Spleen (tissue), 11 donors: ENCODE results near the gene CBFA2T2. TPM values are rescaled to one million over a fixed set of nuclear protein-coding genes. Genes with fewer than 3 reads are reported as not detected.
A peak's percentile ranks its signal among the peaks of the same experiment; 100 is the strongest.

Experiments
- DNase-seq: peaks from one replicate; pipeline ENCODE4 v3.0.0-alpha.2; 2020
- H3K27ac ChIP-seq, 8 donors: fragments of 200-600 bp; sonication (generic) in 7 of 8; 1 replicate in 4 of 8; 2 replicates in 4 of 8; pipeline versions ENCODE4 v1.5.0 to v1.8.0; 2016 to 2021; ENCODE audit warnings: inconsistent platforms in 4 of 8, mild to moderate bottlenecking in 4 of 8, moderate library complexity in 1 of 8
- H3K27me3 ChIP-seq, 7 donors: fragments of 200-600 bp; sonication (generic) in 6 of 7; replicated peaks in 1 of 7; 1 replicate in 4 of 7; 2 replicates in 3 of 7; pipeline versions ENCODE4 v1.5.0 to v1.8.0; 2016 to 2021; ENCODE audit warnings: inconsistent platforms in 3 of 7, mild to moderate bottlenecking in 1 of 7
- H3K36me3 ChIP-seq, 6 donors: fragments of 200-600 bp; sonication (generic) in 5 of 6; 1 replicate in 4 of 6; 2 replicates in 2 of 6; pipeline versions ENCODE4 v1.5.0 to v1.8.0; 2016 to 2021; ENCODE audit warnings: inconsistent platforms in 2 of 6
- H3K4me1 ChIP-seq, 6 donors: fragments of 200-600 bp; sonication (generic) in 5 of 6; 1 replicate in 3 of 6; 2 replicates in 3 of 6; pipeline versions ENCODE4 v1.5.0 to v1.8.0; 2016 to 2021; ENCODE audit warnings: inconsistent platforms in 3 of 6
- H3K4me3 ChIP-seq, 8 donors: fragments of 200-600 bp; sonication (generic) in 7 of 8; 1 replicate in 4 of 8; 2 replicates in 4 of 8; pipeline versions ENCODE4 v1.5.0 to v1.8.0; 2016 to 2021; ENCODE audit warnings: inconsistent platforms in 4 of 8, mild to moderate bottlenecking in 4 of 8, moderate library complexity in 2 of 8
- H3K9me3 ChIP-seq, 8 donors: fragments of 200-600 bp; sonication (generic) in 7 of 8; 1 replicate in 4 of 8; 2 replicates in 4 of 8; pipeline versions ENCODE4 v1.5.0 to v1.8.0; 2016 to 2021; ENCODE audit warnings: inconsistent platforms in 4 of 8
- CTCF ChIP-seq, 11 experiments: fragments of 200-600 bp in 7 of 11; fragments of 450-650 bp in 4 of 11; sonication (generic) in 4 of 11; IDR thresholded peaks in 8 of 11; conservative IDR thresholded peaks in 3 of 11; 1 replicate in 7 of 11; 2 replicates in 4 of 11; pipeline versions ENCODE4 v1.4.0 to v1.8.0; 2016 to 2021; ENCODE audit warnings: antibody characterized with exemption in 11 of 11, inconsistent platforms in 4 of 11, mild to moderate bottlenecking in 1 of 11
- POLR2A ChIP-seq, 3 donors: fragments of 450-650 bp; IDR thresholded peaks; one replicate each; pipeline ENCODE4 v1.5.1; 2017; ENCODE audit warnings: antibody characterized with exemption in 3 of 3, mild to moderate bottlenecking in 1 of 3
- POLR2AphosphoS5 ChIP-seq, 3 donors: sonication (generic); formaldehyde crosslinking; IDR thresholded peaks; one replicate each; pipeline ENCODE4 v1.5.1; 2017; ENCODE audit warnings: antibody characterized with exemption in 3 of 3
- WGBS, 5 donors: extraction: QIAGEN DNeasy Blood & Tissue Kit in 3 of 5; methylation state at CpG; one replicate each; pipeline versions ENCODE4 v1.1.5 to v1.1.7; 2013 to 2018; 5-methylcytosine and 5-hydroxymethylcytosine counted together
- intact Hi-C: fragments of 100-400 bp; cut with DNase I; formaldehyde crosslinking; loops from one replicate; pipeline ENCODE4 v1.15.0; 2023; ENCODE audit warnings: low total_unique reads
- polyA plus RNA-seq, 3 donors: library from polyadenylated mRNA; stranded (reverse); fragments of 200-250 nt; gene quantifications; one replicate each; pipeline ENCODE4 v1.2.1, GENCODE V29; 2013
- total RNA-seq, 7 donors: library from RNA; depleted of rRNA in 3 of 7; stranded (reverse); fragments of >200 nt in 3 of 7; fragmentation: NEBNext Ultra II Directional in 4 of 7; extraction: Animal tissue kit (Norgen Biotek cat#: 25700) in 4 of 7; gene quantifications; one replicate each; pipeline versions ENCODE4 v1.1.0 to v1.2.1, GENCODE V29; 2016 to 2021
- donor health status: healthy with polysubstance abuse.
- donor health status: DM: no; HTN: no; CAD: no; lungs with moderate emphysema.
- donor health status: DM: no; HTN: no; CAD: no.
- donor health status: Bipolar disorder and iron deficiency.
- donor health status: healthy.
- donor health status: DM: no; HTN: no; CAD: no.
- donor health status: DM: yes; HTN: yes; CAD: no.

Gene CBFA2T2
- total and polyA plus RNA-seq, 10 donors = 3.3 to 25.4 (median 17.8) TPM

GRCh38 chr20:33684533-33685327 is 194.8 kb downstream of the CBFA2T2 start:
- Histone ChIP-seq H3K36me3 (no peaks in the 10 kb centered on the region), H3K9me3 (no peaks in the 10 kb centered on the region), H3K27me3 (no peaks in the 10 kb centered on the region), H3K27ac (peak overlapping the region in 4 of 8 donors; percentile 58 to 74 (median 60)), H3K4me1 (peaks cover 8 to 58% (median 30%) of the 10 kb centered on the region in 6 donors), H3K4me3 (peak overlapping the region in 4 of 8 donors; percentile 46 to 75 (median 50))
- 46 to 54% (median 51%) methylated on average over 10 of the region's 10 CpGs for WGBS, 5 donors
- no peak for TF ChIP-seq POLR2A (IDR thresholded peaks at IDR 0.05)
- TF ChIP-seq POLR2AphosphoS5 (IDR thresholded peaks at IDR 0.05) = no peak
- no peak for TF ChIP-seq CTCF (IDR thresholded peaks at IDR 0.05 in 8 of 11, conservative IDR thresholded peaks at IDR 0.05 in 3 of 11)
- intact Hi-C loops = no loop called here
- no peak for DNase-seq

DNA sequence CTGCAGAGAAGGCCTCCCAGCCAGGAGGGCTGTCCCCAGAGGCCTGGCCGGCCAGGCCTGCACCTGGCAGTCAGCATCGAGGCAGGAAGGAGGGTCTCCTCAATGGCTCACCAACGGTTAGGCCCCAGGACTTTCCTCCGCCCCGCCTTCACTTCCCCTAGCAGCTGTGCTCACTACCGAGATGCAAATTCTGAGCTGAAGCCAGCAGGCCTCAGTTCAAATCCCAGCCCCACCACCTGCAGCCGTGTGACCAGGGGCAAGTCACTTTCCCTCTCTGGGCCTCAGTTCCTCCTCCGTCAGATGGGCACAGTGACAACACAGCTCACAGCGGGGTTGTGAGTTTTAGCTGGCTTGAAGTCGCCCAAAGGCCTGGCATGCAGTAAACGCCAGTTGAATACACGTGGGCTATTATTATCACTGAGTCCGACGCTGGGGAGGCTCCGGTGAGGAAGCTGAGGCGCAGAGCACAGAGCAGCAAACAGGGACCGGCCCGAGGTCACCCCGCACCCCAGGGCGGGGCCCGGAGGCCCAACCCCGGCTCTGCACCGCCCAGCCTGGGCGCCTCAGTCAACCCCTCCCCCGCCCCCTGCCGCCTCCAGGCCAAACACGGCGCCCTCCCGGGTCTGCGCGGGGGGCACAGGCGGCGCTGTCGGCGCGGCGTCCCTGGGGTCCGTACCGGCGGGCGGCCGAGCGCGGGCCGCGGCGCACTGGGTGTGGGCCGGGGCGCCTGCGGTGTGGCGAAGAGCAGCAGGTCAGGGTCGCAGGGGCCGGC is 195.6 kb downstream of the CBFA2T2 start:
- no peak for TF ChIP-seq POLR2A (IDR thresholded peaks at IDR 0.05)
- peak in 1 of 3 donors; percentile 31 for TF ChIP-seq POLR2AphosphoS5 (IDR thresholded peaks at IDR 0.05)
- Histone ChIP-seq H3K36me3 (no peaks in the 10 kb centered on the region), H3K4me1 (peaks cover 8 to 60% (median 30%) of the 10 kb centered on the region in 6 donors), H3K9me3 (no peaks in the 10 kb centered on the region), H3K27ac (peak overlapping the region in 6 of 8 donors; percentile 15 to 74 (median 59)), H3K27me3 (no peaks in the 10 kb centered on the region), H3K4me3 (peak overlapping the region; percentile 13 to 75 (median 44))
- DNase-seq = peak; percentile 87
- intact Hi-C loops = no loop called here
- WGBS, 5 donors = 0 to 3% (median 2%) methylated on average over 12 to 53 of the region's 53 CpGs

- no peaks in the 10 kb centered on the region for H3K27me3 ChIP-seq
- intact Hi-C loops = no loop called here
Observed at GRCh38 chr20:33686100-33686983, 196.4 kb downstream of the CBFA2T2 start, which contains the start of gene E2F1. TSS of gene E2F1 (minus strand) at chr20:33686385. CDS start at chr20:33686264, 121 bp downstream.

More at GRCh38 chr20:33686100-33686983, 196.4 kb downstream of the CBFA2T2 start, which contains the start of gene E2F1:
- H3K9me3 ChIP-seq = no peaks in the 10 kb centered on the region
- H3K36me3 ChIP-seq = no peaks in the 10 kb centered on the region
- DNase-seq = peak; percentile 98
- 2 to 20% (median 3%) methylated on average over 10 to 101 of the region's 101 CpGs for WGBS, 5 donors
- peaks cover 8 to 62% (median 30%) of the 10 kb centered on the region in 6 donors for H3K4me1 ChIP-seq
- peak; percentile 6 to 80 (median 61) for TF ChIP-seq CTCF (IDR thresholded peaks at IDR 0.05 in 8 of 11, conservative IDR thresholded peaks at IDR 0.05 in 3 of 11)
- peak; percentile 56 to 80 (median 77) for TF ChIP-seq POLR2AphosphoS5 (IDR thresholded peaks at IDR 0.05)
- TF ChIP-seq POLR2A (IDR thresholded peaks at IDR 0.05) = no peak
- H3K4me3 ChIP-seq = peak within 1 kb of the TSS; percentile 13 to 75 (median 44)
- peak within 1 kb of the TSS in 6 of 8 donors; percentile 15 to 74 (median 59) for H3K27ac ChIP-seq
